Kidney epithelial cell (primary cell): ENCODE results near the gene PER1. TPM values are rescaled to one million over a fixed set of nuclear protein-coding genes. Genes with fewer than 3 reads are reported as not detected.

Source experiments
- total RNA-seq: library from RNA; depleted of rRNA; stranded (reverse); fragments of >200 nt; gene quantifications from 2 replicates; pipeline ENCODE4 v1.2.3, GENCODE V29; 2015

Gene PER1
- total RNA-seq, 1 donor from 2014 or later, result 11.0 TPM

Other genes with a start within 250 kb of the PER1 start
- gene RNF227, start 236.1 kb downstream of the PER1 start, total RNA-seq, result 1.5 and 3.9 TPM in 2 replicates
- gene KCNAB3, start 222.5 kb downstream of the PER1 start, total RNA-seq, result 0.29 and 0.62 TPM in 2 replicates
- gene TRAPPC1, start 220.5 kb downstream of the PER1 start, total RNA-seq, result 45.5 and 51.6 TPM in 2 replicates
- 19.2 and 20.1 TPM in 2 replicates for gene CNTROB, start 220.2 kb downstream of the PER1 start, total RNA-seq
- gene GUCY2D, start 149.8 kb downstream of the PER1 start, total RNA-seq, result 0.07 TPM in 1 of 2 replicates, not detected in the other
- gene ALOX15B, start 113.3 kb downstream of the PER1 start, total RNA-seq, result 0.29 TPM in 1 of 2 replicates, not detected in the other
- gene ALOX12B, start 64.7 kb downstream of the PER1 start, total RNA-seq, result 0.08 and 1.2 TPM in 2 replicates
- gene ALOXE3, start 33.9 kb downstream of the PER1 start, total RNA-seq, result 0.75 and 2.5 TPM in 2 replicates
- gene HES7, start 28.3 kb downstream of the PER1 start, total RNA-seq, result 1.8 TPM in 1 of 2 replicates, not detected in the other
- gene VAMP2, start 10.5 kb upstream of the PER1 start, total RNA-seq, result 7.0 and 8.0 TPM in 2 replicates
- 10.0 and 14.7 TPM in 2 replicates for gene TMEM107, start 24.0 kb upstream of the PER1 start, total RNA-seq
- 13.3 and 16.1 TPM in 2 replicates for gene BORCS6, start 37.8 kb upstream of the PER1 start, total RNA-seq
- 11.6 and 21.6 TPM in 2 replicates for gene AURKB, start 58.2 kb upstream of the PER1 start, total RNA-seq
- 7.8 and 14.1 TPM in 2 replicates for gene CTC1, start 95.7 kb upstream of the PER1 start, total RNA-seq
- 33.5 and 34.3 TPM in 2 replicates for gene PFAS, start 96.9 kb upstream of the PER1 start, total RNA-seq
- 27.2 and 30.0 TPM in 2 replicates for gene RANGRF, start 136.3 kb upstream of the PER1 start, total RNA-seq
- 0.84 and 1.5 TPM in 2 replicates for gene SLC25A35, start 143.0 kb upstream of the PER1 start, total RNA-seq
- gene ARHGEF15, start 157.8 kb upstream of the PER1 start, total RNA-seq, result 0.08 and 0.21 TPM in 2 replicates
- gene ODF4, start 187.4 kb upstream of the PER1 start, total RNA-seq, result not detected in 2 replicates
- 6,130 and 6,972 TPM in 2 replicates for gene RPL26, start 230.8 kb upstream of the PER1 start, total RNA-seq
- 0.14 TPM in 1 of 2 replicates, not detected in the other for gene RNF222, start 245.4 kb upstream of the PER1 start, total RNA-seq